ENCODE data around the gene B3GNT4. TPM values are rescaled to one million over a fixed set of nuclear protein-coding genes. Genes with fewer than 3 reads are reported as not detected.

Gene B3GNT4
- total and polyA plus RNA-seq, 2 donors from 2014 or later = 0.35 to 8.0 TPM

DNA sequence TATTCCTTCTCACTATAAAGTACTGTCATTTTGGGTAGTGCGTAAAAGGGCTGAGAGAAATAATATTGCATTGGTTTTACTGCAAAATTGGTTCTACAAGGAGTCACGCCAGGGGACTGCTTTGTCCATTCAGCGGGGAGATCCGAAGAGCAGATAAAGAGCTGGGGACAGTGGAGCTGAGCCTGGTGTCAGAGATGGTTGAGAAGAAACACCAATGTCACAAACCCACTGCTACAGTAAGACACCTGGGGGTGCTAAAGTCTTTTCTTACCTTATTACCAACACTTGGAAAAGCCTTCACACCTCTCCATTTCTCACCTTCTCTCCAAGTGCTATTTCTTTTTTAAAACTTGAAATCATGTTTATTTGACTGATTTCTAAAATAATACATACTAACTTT lies 43.6 kb upstream of the B3GNT4 start:
- no peak overlapping the region for H3K27ac ChIP-seq (ENCODE audit: low read depth in 2 of 2, low read length in 2 of 2)
- DNase-seq = no peak
- no peak for FAIRE-seq
- intact Hi-C loops (cut with DNase I) = no loop called here
- H3K4me3 ChIP-seq (ENCODE audit: low read length in 3 of 3) = no peak overlapping the region
- H3K9ac ChIP-seq (ENCODE audit: low read length in 3 of 3) = no peak overlapping the region
- no peaks in the 10 kb centered on the region for H3K27me3 ChIP-seq (ENCODE audit: control insufficient read depth, insufficient read depth, low read length)
- no peaks in the 10 kb centered on the region for H3K36me3 ChIP-seq (ENCODE audit: control insufficient read depth in 2 of 3, insufficient read depth in 3 of 3, low read length in 3 of 3)
- H3K4me1 ChIP-seq (ENCODE audit: control insufficient read depth in 2 of 3, insufficient read depth in 2 of 3, low read depth in 1 of 3, low read length in 3 of 3) = no peaks in the 10 kb centered on the region
- H3K9me3 ChIP-seq (ENCODE audit: control insufficient read depth in 2 of 3, insufficient read depth in 1 of 3, low read length in 3 of 3) = no peaks in the 10 kb centered on the region
- TF ChIP-seq, protein P1, sequence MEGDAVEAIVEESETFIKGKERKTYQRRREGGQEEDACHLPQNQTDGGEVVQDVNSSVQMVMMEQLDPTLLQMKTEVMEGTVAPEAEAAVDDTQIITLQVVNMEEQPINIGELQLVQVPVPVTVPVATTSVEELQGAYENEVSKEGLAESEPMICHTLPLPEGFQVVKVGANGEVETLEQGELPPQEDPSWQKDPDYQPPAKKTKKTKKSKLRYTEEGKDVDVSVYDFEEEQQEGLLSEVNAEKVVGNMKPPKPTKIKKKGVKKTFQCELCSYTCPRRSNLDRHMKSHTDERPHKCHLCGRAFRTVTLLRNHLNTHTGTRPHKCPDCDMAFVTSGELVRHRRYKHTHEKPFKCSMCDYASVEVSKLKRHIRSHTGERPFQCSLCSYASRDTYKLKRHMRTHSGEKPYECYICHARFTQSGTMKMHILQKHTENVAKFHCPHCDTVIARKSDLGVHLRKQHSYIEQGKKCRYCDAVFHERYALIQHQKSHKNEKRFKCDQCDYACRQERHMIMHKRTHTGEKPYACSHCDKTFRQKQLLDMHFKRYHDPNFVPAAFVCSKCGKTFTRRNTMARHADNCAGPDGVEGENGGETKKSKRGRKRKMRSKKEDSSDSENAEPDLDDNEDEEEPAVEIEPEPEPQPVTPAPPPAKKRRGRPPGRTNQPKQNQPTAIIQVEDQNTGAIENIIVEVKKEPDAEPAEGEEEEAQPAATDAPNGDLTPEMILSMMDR (IDR thresholded peaks at IDR 0.05; ENCODE audit: borderline replicate concordance, extremely low read depth, insufficient read depth) = no peak

- no peaks in the 10 kb centered on the region for H3K36me3 ChIP-seq (ENCODE audit: control insufficient read depth in 2 of 3, insufficient read depth in 3 of 3, low read length in 3 of 3)
- H3K27me3 ChIP-seq (ENCODE audit: control insufficient read depth, insufficient read depth, low read length) = no peaks in the 10 kb centered on the region
- H3K4me3 ChIP-seq (ENCODE audit: low read length in 3 of 3) = no peak overlapping the region
- H3K4me1 ChIP-seq (ENCODE audit: control insufficient read depth in 2 of 3, insufficient read depth in 2 of 3, low read depth in 1 of 3, low read length in 3 of 3) = no peaks in the 10 kb centered on the region
- H3K9ac ChIP-seq (ENCODE audit: low read length in 3 of 3) = no peak overlapping the region
- H3K27ac ChIP-seq (ENCODE audit: low read depth in 2 of 2, low read length in 2 of 2) = no peak overlapping the region
- no peaks in the 10 kb centered on the region for H3K9me3 ChIP-seq (ENCODE audit: control insufficient read depth in 2 of 3, insufficient read depth in 1 of 3, low read length in 3 of 3)
- TF ChIP-seq, protein P1 (IDR thresholded peaks at IDR 0.05; ENCODE audit: borderline replicate concordance, extremely low read depth, insufficient read depth) = no peak
- FAIRE-seq (no peak), DNase-seq (no peak)
- intact Hi-C loops (cut with DNase I) = no loop called here
These were observed 42.7 kb upstream of the B3GNT4 start for GRCh38 chr12:122160761-122161160.

GRCh38 chr12:122161682-122162081 lies 41.8 kb upstream of the B3GNT4 start:
- Histone ChIP-seq H3K9ac (ENCODE audit: low read length in 3 of 3) (no peak overlapping the region), H3K27me3 (ENCODE audit: control insufficient read depth, insufficient read depth, low read length) (no peaks in the 10 kb centered on the region), H3K9me3 (ENCODE audit: control insufficient read depth in 2 of 3, insufficient read depth in 1 of 3, low read length in 3 of 3) (no peaks in the 10 kb centered on the region), H3K4me1 (ENCODE audit: control insufficient read depth in 2 of 3, insufficient read depth in 2 of 3, low read depth in 1 of 3, low read length in 3 of 3) (no peaks in the 10 kb centered on the region), H3K36me3 (ENCODE audit: control insufficient read depth in 2 of 3, insufficient read depth in 3 of 3, low read length in 3 of 3) (no peaks in the 10 kb centered on the region), H3K4me3 (ENCODE audit: low read length in 3 of 3) (no peak overlapping the region), H3K27ac (ENCODE audit: low read depth in 2 of 2, low read length in 2 of 2) (no peak overlapping the region)
- TF ChIP-seq, protein P1 (IDR thresholded peaks at IDR 0.05; ENCODE audit: borderline replicate concordance, extremely low read depth, insufficient read depth) = no peak
- DNase-seq = no peak
- intact Hi-C loops (cut with DNase I) = no loop called here
- no peak for FAIRE-seq

- no peak for DNase-seq
- Histone ChIP-seq H3K36me3 (ENCODE audit: control insufficient read depth in 2 of 3, insufficient read depth in 3 of 3, low read length in 3 of 3) (no peaks in the 10 kb centered on the region), H3K9me3 (ENCODE audit: control insufficient read depth in 2 of 3, insufficient read depth in 1 of 3, low read length in 3 of 3) (no peaks in the 10 kb centered on the region), H3K4me3 (ENCODE audit: low read length in 3 of 3) (no peak overlapping the region), H3K9ac (ENCODE audit: low read length in 3 of 3) (no peak overlapping the region), H3K4me1 (ENCODE audit: control insufficient read depth in 2 of 3, insufficient read depth in 2 of 3, low read depth in 1 of 3, low read length in 3 of 3) (no peaks in the 10 kb centered on the region), H3K27me3 (ENCODE audit: control insufficient read depth, insufficient read depth, low read length) (no peaks in the 10 kb centered on the region), H3K27ac (ENCODE audit: low read depth in 2 of 2, low read length in 2 of 2) (no peak overlapping the region)
- TF ChIP-seq, protein P1 (IDR thresholded peaks at IDR 0.05; ENCODE audit: borderline replicate concordance, extremely low read depth, insufficient read depth) = no peak
- intact Hi-C loops (cut with DNase I) = no loop called here
- FAIRE-seq = no peak
These were observed 40.5 kb upstream of the B3GNT4 start for GRCh38 chr12:122162976-122163375.

Measured in kidney (tissue), 14 donors.